Immature natural killer cell (primary cell): ENCODE measurements around the gene PRKAG1. TPM values are rescaled to one million over a fixed set of nuclear protein-coding genes. Genes with fewer than 3 reads are reported as not detected.

ENCODE experiments used
- DNase-seq, 3 donors: peaks; one replicate each; pipeline ENCODE4 v3.0.0; 2022; ENCODE audit warnings: mixed read lengths in 1 of 3
- H3K27ac Mint-ChIP-seq, 6 donors: one replicate each; pipeline ENCODE4 v1.8.0; 2020; ENCODE audit warnings: mixed read lengths in 6 of 6, mild to moderate bottlenecking in 5 of 6, inconsistent platforms in 4 of 6, moderate library complexity in 3 of 6
- H3K27me3 Mint-ChIP-seq, 3 donors: one replicate each; pipeline ENCODE4 v1.8.0; 2020 to 2021; ENCODE audit warnings: low read depth in 3 of 3, mild to moderate bottlenecking in 3 of 3, mixed read lengths in 3 of 3, moderate library complexity in 3 of 3, inconsistent platforms in 1 of 3
- H3K36me3 Mint-ChIP-seq, 3 donors: one replicate each; pipeline ENCODE4 v1.8.0; 2020; ENCODE audit warnings: mixed read lengths in 3 of 3, inconsistent platforms in 2 of 3, mild to moderate bottlenecking in 2 of 3
- H3K4me1 Mint-ChIP-seq, 2 donors: one replicate each; pipeline ENCODE4 v1.8.0; 2020; ENCODE audit warnings: inconsistent platforms in 2 of 2, mild to moderate bottlenecking in 2 of 2, mixed read lengths in 2 of 2, moderate library complexity in 1 of 2
- H3K4me3 Mint-ChIP-seq, 5 donors: one replicate each; pipeline ENCODE4 v1.8.0; 2020; ENCODE audit warnings: mild to moderate bottlenecking in 5 of 5, mixed read lengths in 5 of 5, inconsistent platforms in 3 of 5, moderate library complexity in 3 of 5
- H3K9me3 Mint-ChIP-seq, 6 donors: one replicate each; pipeline ENCODE4 v1.8.0; 2020; ENCODE audit warnings: mild to moderate bottlenecking in 6 of 6, mixed read lengths in 6 of 6, inconsistent platforms in 4 of 6, moderate library complexity in 3 of 6
- polyA plus RNA-seq, 3 donors: library from polyadenylated mRNA; unstranded; fragments of 300-500 nt; fragmentation: Illumina TruSeq; gene quantifications; one replicate each; pipeline ENCODE4 v1.2.3, GENCODE V29; 2021

The PRKAG1 gene
- polyA plus RNA-seq, 3 donors from 2014 or later = 58.5 to 75.3 (median 69.1) TPM

- H3K9me3 Mint-ChIP-seq = no peaks in the 10 kb centered on the region
- peak overlapping the region in 4 of 6 donors; percentile 19 to 79 (median 52) for H3K27ac Mint-ChIP-seq
- DNase-seq = no peak
- no peak overlapping the region for H3K4me3 Mint-ChIP-seq
- peaks cover 8 to 22% (median 12%) of the 10 kb centered on the region in 3 donors for H3K36me3 Mint-ChIP-seq
- H3K4me1 Mint-ChIP-seq = peaks cover 0 to 1% of the 10 kb centered on the region in 2 donors
- H3K27me3 Mint-ChIP-seq = peaks cover 0 to 2% (median 0%) of the 10 kb centered on the region in 3 donors
Measured at GRCh38 chr12:49032679-49033447, 14.3 kb upstream of the PRKAG1 start.

GRCh38 chr12:49032276-49032675 lies 13.7 kb upstream of the PRKAG1 start:
- peaks cover 0 to 4% (median 2%) of the 10 kb centered on the region in 3 donors for H3K27me3 Mint-ChIP-seq
- no peak overlapping the region for H3K4me3 Mint-ChIP-seq
- no peak for DNase-seq
- peak overlapping the region in 4 of 6 donors; percentile 19 to 79 (median 52) for H3K27ac Mint-ChIP-seq
- H3K4me1 Mint-ChIP-seq = peaks cover 0 to 1% of the 10 kb centered on the region in 2 donors
- peaks cover 8 to 25% (median 12%) of the 10 kb centered on the region in 3 donors for H3K36me3 Mint-ChIP-seq
- H3K9me3 Mint-ChIP-seq = no peaks in the 10 kb centered on the region

GRCh38 chr12:49031573-49032161 lies 13.1 kb upstream of the PRKAG1 start:
- peaks cover 0 to 1% of the 10 kb centered on the region in 2 donors for H3K4me1 Mint-ChIP-seq
- DNase-seq = no peak
- H3K27ac Mint-ChIP-seq = peak overlapping the region in 1 of 6 donors; percentile 73
- H3K4me3 Mint-ChIP-seq = no peak overlapping the region
- peaks cover 0 to 6% (median 2%) of the 10 kb centered on the region in 3 donors for H3K27me3 Mint-ChIP-seq
- peaks cover 5 to 23% (median 9%) of the 10 kb centered on the region in 3 donors for H3K36me3 Mint-ChIP-seq
- H3K9me3 Mint-ChIP-seq = no peaks in the 10 kb centered on the region

- no peak for DNase-seq
- H3K9me3 Mint-ChIP-seq = no peaks in the 10 kb centered on the region
- peak overlapping the region in 5 of 6 donors; percentile 59 to 79 (median 64) for H3K27ac Mint-ChIP-seq
- no peak overlapping the region for H3K4me3 Mint-ChIP-seq
- H3K4me1 Mint-ChIP-seq = peaks cover 0 to 1% of the 10 kb centered on the region in 2 donors
- peaks cover 4 to 26% (median 6%) of the 10 kb centered on the region in 3 donors for H3K36me3 Mint-ChIP-seq
- peaks cover 0 to 7% (median 2%) of the 10 kb centered on the region in 3 donors for H3K27me3 Mint-ChIP-seq
Measured at GRCh38 chr12:49030714-49031572, 12.4 kb upstream of the PRKAG1 start.

- Mint-ChIP-seq H3K27ac (peak overlapping the region; percentile 46 to 77 (median 71)), H3K27me3 (peaks cover 0 to 7% (median 2%) of the 10 kb centered on the region in 3 donors), H3K4me1 (peaks cover 0 to 1% of the 10 kb centered on the region in 2 donors), H3K36me3 (peaks cover 4 to 23% (median 8%) of the 10 kb centered on the region in 3 donors), H3K4me3 (no peak overlapping the region), H3K9me3 (no peaks in the 10 kb centered on the region)
- no peak for DNase-seq
Measured at GRCh38 chr12:49030119-49030518, 11.5 kb upstream of the PRKAG1 start.

GRCh38 chr12:49028666-49029275 lies 10.2 kb upstream of the PRKAG1 start:
- no peak for DNase-seq
- Mint-ChIP-seq H3K4me3 (no peak overlapping the region), H3K36me3 (peaks cover 4 to 28% (median 5%) of the 10 kb centered on the region in 3 donors), H3K4me1 (peaks cover 0 to 1% of the 10 kb centered on the region in 2 donors), H3K27me3 (peaks cover 0 to 7% (median 0%) of the 10 kb centered on the region in 3 donors), H3K9me3 (no peaks in the 10 kb centered on the region), H3K27ac (peak overlapping the region in 4 of 6 donors; percentile 35 to 66 (median 58))

- Mint-ChIP-seq H3K4me3 (no peak overlapping the region), H3K36me3 (peaks cover 4 to 28% (median 4%) of the 10 kb centered on the region in 3 donors), H3K9me3 (no peaks in the 10 kb centered on the region), H3K4me1 (peaks cover 0 to 1% of the 10 kb centered on the region in 2 donors), H3K27ac (peak overlapping the region; percentile 22 to 66 (median 60)), H3K27me3 (peaks cover 0 to 7% (median 0%) of the 10 kb centered on the region in 3 donors)
- no peak for DNase-seq
Measured at GRCh38 chr12:49027846-49028555, 9.4 kb upstream of the PRKAG1 start.

GRCh38 chr12:49026678-49027480 lies 8.3 kb upstream of the PRKAG1 start:
- no peak for DNase-seq
- peaks cover 10 to 40% (median 11%) of the 10 kb centered on the region in 3 donors for H3K36me3 Mint-ChIP-seq
- H3K27ac Mint-ChIP-seq = peak overlapping the region in 2 of 6 donors; percentile 34 to 67
- no peak overlapping the region for H3K4me3 Mint-ChIP-seq
- H3K27me3 Mint-ChIP-seq = peaks cover 0 to 9% (median 0%) of the 10 kb centered on the region in 3 donors
- no peaks in the 10 kb centered on the region for H3K9me3 Mint-ChIP-seq
- H3K4me1 Mint-ChIP-seq = peaks cover 0 to 1% of the 10 kb centered on the region in 2 donors

- no peak for DNase-seq
- peaks cover 0 to 9% (median 0%) of the 10 kb centered on the region in 3 donors for H3K27me3 Mint-ChIP-seq
- no peaks in the 10 kb centered on the region for H3K9me3 Mint-ChIP-seq
- peaks cover 0 to 1% of the 10 kb centered on the region in 2 donors for H3K4me1 Mint-ChIP-seq
- H3K36me3 Mint-ChIP-seq = peaks cover 10 to 43% (median 14%) of the 10 kb centered on the region in 3 donors
- peak overlapping the region in 5 of 6 donors; percentile 20 to 70 (median 35) for H3K27ac Mint-ChIP-seq
- H3K4me3 Mint-ChIP-seq = no peak overlapping the region
Measured at GRCh38 chr12:49026101-49026500, 7.5 kb upstream of the PRKAG1 start.

GRCh38 chr12:49025463-49025862 lies 6.9 kb upstream of the PRKAG1 start:
- H3K9me3 Mint-ChIP-seq = no peaks in the 10 kb centered on the region
- peaks cover 0 to 9% (median 0%) of the 10 kb centered on the region in 3 donors for H3K27me3 Mint-ChIP-seq
- H3K27ac Mint-ChIP-seq = peak overlapping the region in 3 of 6 donors; percentile 35 to 70 (median 51)

GRCh38 chr12:49024543-49024942 lies 6.0 kb upstream of the PRKAG1 start:
- peaks cover 5% of the 10 kb centered on the region in 2 donors for H3K4me1 Mint-ChIP-seq
- peaks cover 10 to 43% (median 17%) of the 10 kb centered on the region in 3 donors for H3K36me3 Mint-ChIP-seq
- peaks cover 4 to 13% (median 4%) of the 10 kb centered on the region in 3 donors for H3K27me3 Mint-ChIP-seq
- DNase-seq = no peak
- H3K9me3 Mint-ChIP-seq = no peaks in the 10 kb centered on the region
- peak overlapping the region; percentile 48 to 99 (median 87) for H3K27ac Mint-ChIP-seq
- no peak overlapping the region for H3K4me3 Mint-ChIP-seq

More at GRCh38 chr12:49025463-49025862, 6.9 kb upstream of the PRKAG1 start:
- H3K4me1 Mint-ChIP-seq = no peaks in the 10 kb centered on the region
- DNase-seq = no peak
- no peak overlapping the region for H3K4me3 Mint-ChIP-seq
- peaks cover 10 to 43% (median 17%) of the 10 kb centered on the region in 3 donors for H3K36me3 Mint-ChIP-seq

- Mint-ChIP-seq H3K4me3 (no peak overlapping the region), H3K27me3 (peaks cover 5 to 20% (median 7%) of the 10 kb centered on the region in 3 donors), H3K9me3 (no peaks in the 10 kb centered on the region), H3K4me1 (peaks cover 9 to 13% of the 10 kb centered on the region in 2 donors), H3K36me3 (peaks cover 10 to 45% (median 17%) of the 10 kb centered on the region in 3 donors), H3K27ac (peak overlapping the region; percentile 18 to 99 (median 92))
- DNase-seq = no peak
Measured at GRCh38 chr12:49023812-49024211, 5.2 kb upstream of the PRKAG1 start.
